SK-N-DZ (cell line): ENCODE data around the gene GABRG2.

Experiments used
- DNase-seq: peaks from one replicate; pipeline ENCODE4 v3.0.0-alpha.2; 2015; ENCODE audit warnings: low spot score

The GABRG2 gene

GRCh38 chr5:162189719-162190118 is 122.1 kb downstream of the GABRG2 start:
- no peak for DNase-seq

- DNase-seq: no peak
These were observed 125.4 kb downstream of the GABRG2 start for GRCh38 chr5:162193012-162193411.

GRCh38 chr5:162196351-162196750 is 128.8 kb downstream of the GABRG2 start:
- no peak for DNase-seq

- DNase-seq: no peak
These were observed 134.8 kb downstream of the GABRG2 start for GRCh38 chr5:162202285-162202880.
